Measurements from ENCODE around the gene LIN37. TPM values are rescaled to one million over a fixed set of nuclear protein-coding genes. Genes with fewer than 3 reads are reported as not detected.
"Not testable (repeated sequence)": the region's sequence is repeated elsewhere in the genome, so short reads cannot be mapped to it uniquely, and the experiment has no call there.

LIN37 gene
- total RNA-seq, 6 experiments from 2014 or later: 3.2 to 8.2 (median 4.9) TPM

DNA sequence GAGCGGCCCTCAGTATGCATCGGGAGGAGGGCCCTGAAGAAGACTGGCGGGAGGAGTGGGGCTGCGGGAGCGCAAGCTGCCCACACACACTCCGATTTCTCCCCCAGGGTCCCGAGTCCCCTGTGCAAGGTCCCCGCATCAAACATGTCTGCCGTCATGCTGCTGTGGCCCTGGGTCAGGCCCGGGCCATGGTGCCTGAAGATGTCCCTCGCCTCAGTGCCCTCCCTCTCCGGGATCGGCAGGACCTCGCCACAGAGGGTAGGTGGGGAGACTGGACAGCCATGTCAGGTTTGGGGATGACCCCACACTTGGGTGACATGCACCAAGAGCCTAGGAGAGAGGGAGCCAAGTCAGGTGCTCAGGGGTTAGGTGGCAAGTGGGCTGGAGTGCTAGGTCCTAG, 25.9 kb upstream of the LIN37 start:
- Histone ChIP-seq H3K4me1 (peaks cover 0 to 13% (median 2%) of the 10 kb centered on the region in 4 donors), H3K27me3 (no peaks in the 10 kb centered on the region), H3K36me3 (peaks cover 5 to 62% (median 44%) of the 10 kb centered on the region in 4 donors), H3K27ac (no peak overlapping the region), H3K9me3 (no peaks in the 10 kb centered on the region), H3K4me3 (no peak overlapping the region)
- TF ChIP-seq, protein P1, sequence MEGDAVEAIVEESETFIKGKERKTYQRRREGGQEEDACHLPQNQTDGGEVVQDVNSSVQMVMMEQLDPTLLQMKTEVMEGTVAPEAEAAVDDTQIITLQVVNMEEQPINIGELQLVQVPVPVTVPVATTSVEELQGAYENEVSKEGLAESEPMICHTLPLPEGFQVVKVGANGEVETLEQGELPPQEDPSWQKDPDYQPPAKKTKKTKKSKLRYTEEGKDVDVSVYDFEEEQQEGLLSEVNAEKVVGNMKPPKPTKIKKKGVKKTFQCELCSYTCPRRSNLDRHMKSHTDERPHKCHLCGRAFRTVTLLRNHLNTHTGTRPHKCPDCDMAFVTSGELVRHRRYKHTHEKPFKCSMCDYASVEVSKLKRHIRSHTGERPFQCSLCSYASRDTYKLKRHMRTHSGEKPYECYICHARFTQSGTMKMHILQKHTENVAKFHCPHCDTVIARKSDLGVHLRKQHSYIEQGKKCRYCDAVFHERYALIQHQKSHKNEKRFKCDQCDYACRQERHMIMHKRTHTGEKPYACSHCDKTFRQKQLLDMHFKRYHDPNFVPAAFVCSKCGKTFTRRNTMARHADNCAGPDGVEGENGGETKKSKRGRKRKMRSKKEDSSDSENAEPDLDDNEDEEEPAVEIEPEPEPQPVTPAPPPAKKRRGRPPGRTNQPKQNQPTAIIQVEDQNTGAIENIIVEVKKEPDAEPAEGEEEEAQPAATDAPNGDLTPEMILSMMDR (IDR thresholded peaks at IDR 0.05): no peak
- no peak for TF ChIP-seq POLR2A (IDR thresholded peaks at IDR 0.05)
- intact Hi-C loops (cut with DNase I): no loop called here
- no peak for ATAC-seq
- WGBS (ENCODE audit: insufficient coverage, low coverage, low lambda C conversion rate, missing lambda C conversion rate): 93% methylated on average over 2 of the region's 14 CpGs
- no peak for DNase-seq

DNA sequence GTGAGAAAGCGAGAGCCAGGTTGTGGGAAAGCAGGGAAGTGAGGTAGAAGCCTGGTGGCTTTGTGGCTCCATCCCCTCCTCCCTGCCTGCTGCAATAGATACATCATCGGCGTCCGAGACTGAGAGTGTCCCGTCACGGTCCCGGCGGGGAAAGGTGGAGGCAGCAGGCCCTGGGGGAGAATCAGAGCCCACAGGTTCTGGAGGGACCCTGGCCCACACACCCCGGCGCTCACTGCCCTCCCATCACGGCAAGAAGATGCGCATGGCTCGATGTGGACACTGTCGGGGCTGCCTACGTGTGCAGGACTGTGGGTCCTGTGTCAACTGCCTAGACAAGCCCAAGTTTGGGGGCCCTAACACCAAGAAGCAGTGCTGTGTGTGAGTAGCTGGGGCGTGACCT, 25.5 kb upstream of the LIN37 start:
- H3K9me3 ChIP-seq: no peaks in the 10 kb centered on the region
- TF ChIP-seq, protein P1 (IDR thresholded peaks at IDR 0.05): no peak
- TF ChIP-seq POLR2A (IDR thresholded peaks at IDR 0.05): no peak
- H3K36me3 ChIP-seq: peaks cover 9 to 66% (median 46%) of the 10 kb centered on the region in 4 donors
- H3K4me1 ChIP-seq: peaks cover 0 to 13% (median 2%) of the 10 kb centered on the region in 4 donors
- no peaks in the 10 kb centered on the region for H3K27me3 ChIP-seq
- H3K27ac ChIP-seq: no peak overlapping the region
- H3K4me3 ChIP-seq: no peak overlapping the region
- ATAC-seq (no peak), DNase-seq (no peak)
- WGBS (ENCODE audit: insufficient coverage, low coverage, low lambda C conversion rate, missing lambda C conversion rate): no CpG with 5 or more reads among the region's 16 CpGs
- intact Hi-C loops (cut with DNase I): no loop called here

DNA sequence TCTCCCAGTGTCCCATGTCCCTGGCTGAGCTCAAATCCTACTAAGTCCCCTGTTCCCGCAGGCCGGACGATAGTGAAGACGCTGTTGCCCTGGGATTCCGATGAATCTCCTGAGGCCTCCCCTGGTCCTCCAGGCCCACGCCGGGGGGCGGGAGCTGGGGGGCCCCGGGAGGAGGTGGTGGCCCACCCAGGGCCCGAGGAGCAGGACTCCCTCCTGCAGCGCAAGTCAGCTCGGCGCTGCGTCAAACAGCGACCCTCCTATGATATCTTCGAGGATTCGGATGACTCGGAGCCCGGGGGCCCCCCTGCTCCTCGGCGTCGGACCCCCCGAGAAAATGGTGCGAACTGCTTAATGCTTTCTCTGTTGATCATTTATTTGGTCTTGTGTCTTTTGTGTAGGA, 24.7 kb upstream of the LIN37 start:
- ATAC-seq (no peak), DNase-seq (peak in 1 of 3 donors; percentile 15)
- Histone ChIP-seq H3K4me3 (no peak overlapping the region), H3K27me3 (no peaks in the 10 kb centered on the region), H3K9me3 (no peaks in the 10 kb centered on the region), H3K27ac (no peak overlapping the region), H3K36me3 (peaks cover 11 to 74% (median 50%) of the 10 kb centered on the region in 4 donors), H3K4me1 (peaks cover 0 to 13% (median 2%) of the 10 kb centered on the region in 4 donors)
- intact Hi-C loops (cut with DNase I): no loop called here
- 87% methylated on average over 5 of the region's 24 CpGs for WGBS (ENCODE audit: insufficient coverage, low coverage, low lambda C conversion rate, missing lambda C conversion rate)
- TF ChIP-seq, protein P1 (IDR thresholded peaks at IDR 0.05): no peak
- TF ChIP-seq POLR2A (IDR thresholded peaks at IDR 0.05): no peak

DNA sequence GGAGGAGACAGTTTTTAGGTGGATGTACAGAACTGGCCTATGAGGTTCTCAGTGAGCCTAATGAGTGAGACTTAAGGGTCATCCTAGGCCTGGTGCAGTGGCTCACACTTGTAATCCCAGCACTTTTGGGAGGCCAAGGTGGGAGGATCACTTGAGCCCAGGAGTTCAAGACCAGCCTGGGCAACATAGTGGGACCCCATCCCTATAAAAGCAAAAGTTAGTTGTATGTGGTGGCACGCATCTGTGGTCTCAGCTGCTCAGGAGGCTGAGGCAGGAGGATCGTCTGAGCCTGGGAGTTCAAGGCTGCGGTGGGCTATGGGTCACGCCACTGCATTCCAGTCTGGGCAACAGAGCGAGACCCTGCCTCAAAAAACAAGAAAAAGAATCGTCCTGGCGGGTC, 24.2 kb upstream of the LIN37 start:
- H3K36me3 ChIP-seq: peaks cover 11 to 78% (median 53%) of the 10 kb centered on the region in 4 donors
- intact Hi-C loops (cut with DNase I): not testable (repeated sequence)

DNA sequence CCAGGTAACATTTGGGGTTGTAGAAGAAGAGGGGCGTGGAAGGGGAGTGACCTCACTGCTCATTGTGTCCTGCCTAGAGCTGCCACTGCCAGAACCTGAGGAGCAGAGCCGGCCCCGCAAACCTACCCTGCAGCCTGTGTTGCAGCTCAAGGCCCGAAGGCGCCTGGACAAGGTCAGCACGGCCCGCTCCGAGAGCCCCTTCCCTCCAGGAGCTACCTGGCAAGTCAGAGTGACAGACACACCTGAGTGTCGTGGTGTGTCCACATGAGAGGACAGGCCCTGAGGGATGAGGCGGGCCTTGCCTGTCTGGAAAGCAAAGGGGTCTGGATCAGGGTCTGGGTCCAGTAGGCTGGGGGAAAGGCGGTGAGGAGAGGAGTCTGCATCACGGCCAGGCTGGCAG, 23.8 kb upstream of the LIN37 start:
- Histone ChIP-seq H3K4me3 (no peak overlapping the region), H3K9me3 (no peaks in the 10 kb centered on the region), H3K4me1 (peaks cover 0 to 5% (median 0%) of the 10 kb centered on the region in 4 donors), H3K27ac (no peak overlapping the region), H3K27me3 (no peaks in the 10 kb centered on the region), H3K36me3 (peaks cover 11 to 83% (median 55%) of the 10 kb centered on the region in 4 donors)
- intact Hi-C loops (cut with DNase I): no loop called here
- 80% methylated on average over 1 of the region's 12 CpGs for WGBS (ENCODE audit: insufficient coverage, low coverage, low lambda C conversion rate, missing lambda C conversion rate)
- no peak for ATAC-seq
- no peak for TF ChIP-seq POLR2A (IDR thresholded peaks at IDR 0.05)
- TF ChIP-seq, protein P1 (IDR thresholded peaks at IDR 0.05): no peak
- DNase-seq: peak in 2 of 3 donors; percentile 19 to 40

More for the DNA sequence above, 24.2 kb upstream of the LIN37 start:
- 79% methylated on average over 2 of the region's 7 CpGs for WGBS (ENCODE audit: insufficient coverage, low coverage, low lambda C conversion rate, missing lambda C conversion rate)
- H3K4me1 ChIP-seq, H3K27ac ChIP-seq, H3K9me3 ChIP-seq, H3K27me3 ChIP-seq, DNase-seq, H3K4me3 ChIP-seq, ATAC-seq: not testable (repeated sequence)

All from right lobe of liver (tissue), 6 donors.